SK-N-SH (cell line): ENCODE data around the gene PTPRF. TPM values are rescaled to one million over a fixed set of nuclear protein-coding genes. Genes with fewer than 3 reads are reported as not detected.

Source experiments
- CTCF ChIA-PET: fragments of 300-600, 350-600 bp; formaldehyde crosslinking; extraction: SDS; loops from one replicate; lab custom pipeline; 2021; lab: Yijun Ruan, JAX
- POLR2A ChIA-PET: fragments of 350-600 bp; sonication (Branson Sonifier 250); formaldehyde crosslinking; extraction: SDS; loops from one replicate; lab custom pipeline; 2020; ENCODE audit warnings: antibody characterized with exemption, inconsistent platforms; lab: Yijun Ruan, JAX
- DNase-seq: peaks from one replicate; pipeline ENCODE4 v3.0.0; 2012
- H2AFZ ChIP-seq: fragments of 200-600 bp; sonication (generic); 2 replicates; pipeline ENCODE4 v1.8.1; 2016; ENCODE audit warnings: antibody characterized with exemption, mild to moderate bottlenecking, low read depth
- H3F3A ChIP-seq: fragments of 200-600 bp; sonication (generic); replicated peaks from 2 replicates; pipeline ENCODE3; 2016; ENCODE audit warnings: antibody characterized with exemption, mild to moderate bottlenecking; ENCODE audit not compliant: insufficient read depth
- H3K27ac ChIP-seq, 2 experiments: fragments of 200-500 bp in 1 of 2; fragments of 200-600 bp in 1 of 2; sonication (Bioruptor generic) in 1 of 2; sonication (generic), shearing (Covaris generic) in 1 of 2; 2 replicates each; pipeline versions ENCODE4 v1.5.1 to v1.6.1; 2014 to 2016; ENCODE audit warnings: low read depth in 2 of 2, inconsistent platforms in 1 of 2, low read length in 1 of 2, mild to moderate bottlenecking in 1 of 2, mixed read lengths in 1 of 2
- H3K27me3 ChIP-seq: fragments of 200-600 bp; sonication (generic), shearing (Covaris generic); 2 replicates; pipeline ENCODE4 v1.6.1; 2016; ENCODE audit warnings: mixed run types; ENCODE audit not compliant: insufficient read depth
- H3K36me3 ChIP-seq, 2 experiments: fragments of 200-500 bp in 1 of 2; fragments of 200-600 bp in 1 of 2; sonication (Bioruptor generic) in 1 of 2; sonication (generic) in 1 of 2; replicated peaks in 1 of 2; 2 replicates each; pipeline versions ENCODE3 to v1.5.1; 2014 to 2016; ENCODE audit warnings: low read length in 1 of 2, mild to moderate bottlenecking in 1 of 2; ENCODE audit not compliant: insufficient read depth in 2 of 2, control insufficient read depth in 1 of 2
- H3K4me1 ChIP-seq, 2 experiments: fragments of 200-500 bp in 1 of 2; fragments of 200-600 bp in 1 of 2; sonication (Bioruptor generic) in 1 of 2; sonication (generic), shearing (Covaris generic) in 1 of 2; 2 replicates each; pipeline versions ENCODE4 v1.5.1 to v1.6.1; 2014 to 2016; ENCODE audit warnings: low read depth in 1 of 2, low read length in 1 of 2, mixed run types in 1 of 2; ENCODE audit not compliant: insufficient read depth in 2 of 2, control insufficient read depth in 1 of 2
- H3K4me2 ChIP-seq: fragments of 200-600 bp; sonication (generic), shearing (Covaris generic); 2 replicates; pipeline ENCODE4 v1.6.1; 2017; ENCODE audit warnings: mixed run types
- H3K4me3 ChIP-seq, 2 experiments: fragments of 200-500 bp in 1 of 2; fragments of 200-600 bp in 1 of 2; sonication (Bioruptor generic) in 1 of 2; sonication (generic), shearing (Covaris generic) in 1 of 2; 2 replicates each; pipeline versions ENCODE4 v1.5.1 to v1.8.1; 2014 to 2016; ENCODE audit warnings: low read depth in 2 of 2, inconsistent platforms in 1 of 2, low read length in 1 of 2, mild to moderate bottlenecking in 1 of 2, mixed read lengths in 1 of 2, moderate library complexity in 1 of 2
- H3K79me2 ChIP-seq: fragments of 200-600 bp; sonication (generic); 2 replicates; pipeline ENCODE4 v1.8.1; 2017; ENCODE audit warnings: mild to moderate bottlenecking; ENCODE audit not compliant: insufficient read depth
- H3K9ac ChIP-seq: fragments of 200-600 bp; sonication (generic); 2 replicates; pipeline ENCODE4 v1.6.1; 2017; ENCODE audit warnings: mixed run types
- H3K9me2 ChIP-seq: fragments of 200-600 bp; sonication (generic); 2 replicates; pipeline ENCODE4 v1.6.1; 2017; ENCODE audit warnings: mixed run types
- H3K9me3 ChIP-seq: fragments of 200-600 bp; sonication (generic); 2 replicates; pipeline ENCODE4 v1.6.1; 2017; ENCODE audit warnings: mixed run types, mild to moderate bottlenecking, moderate library complexity
- H4K20me1 ChIP-seq: fragments of 200-600 bp; sonication (generic); 2 replicates; pipeline ENCODE4 v1.6.1; 2017; ENCODE audit warnings: mild to moderate bottlenecking, mixed run types; ENCODE audit not compliant: insufficient read depth
- CHD2 ChIP-seq: fragments of 150-350 bp; IDR thresholded peaks from 2 replicates; pipeline ENCODE4 v1.6.1; 2018; ENCODE audit warnings: low read length; ENCODE audit not compliant: partially characterized antibody
- ELF1 ChIP-seq: IDR thresholded peaks from 2 replicates; pipeline ENCODE4 v1.4.0; 2012
- EP300 ChIP-seq, 2 experiments: IDR thresholded peaks; 2 replicates each; pipeline versions ENCODE4 v1.4.0 to v1.6.1; 2012; ENCODE audit warnings: borderline replicate concordance in 1 of 2, low read depth in 1 of 2, low read length in 1 of 2
- FOSL2 ChIP-seq: IDR thresholded peaks from 2 replicates; pipeline ENCODE4 v1.4.0; 2012; ENCODE audit warnings: low read depth, mild to moderate bottlenecking, moderate library complexity, borderline replicate concordance
- FOXJ3 ChIP-seq: sonication (generic); formaldehyde crosslinking; IDR thresholded peaks from 2 replicates; pipeline ENCODE4 v1.5.1; 2020; ENCODE audit warnings: mild to moderate bottlenecking, missing genetic modification reagents
- GABPA ChIP-seq: IDR thresholded peaks from 2 replicates; pipeline ENCODE4 v1.4.0; 2012; ENCODE audit warnings: low read depth, mild to moderate bottlenecking
- IRF3 ChIP-seq: fragments of 150-350 bp; IDR thresholded peaks from 2 replicates; pipeline ENCODE4 v1.6.1; 2016; ENCODE audit warnings: mild to moderate bottlenecking, low read depth, low read length
- JUND ChIP-seq: IDR thresholded peaks from 2 replicates; pipeline ENCODE4 v1.4.0; 2012
- MAX ChIP-seq: IDR thresholded peaks from 2 replicates; pipeline ENCODE4 v1.4.0; 2012; ENCODE audit warnings: low read depth
- MEF2A ChIP-seq: IDR thresholded peaks from 2 replicates; pipeline ENCODE4 v1.4.0; 2012; ENCODE audit warnings: low read depth, borderline replicate concordance
- MXI1 ChIP-seq: IDR thresholded peaks from 2 replicates; pipeline ENCODE4 v1.6.1; 2012; ENCODE audit warnings: mild to moderate bottlenecking, low read depth, low read length, improper control_type of control experiment
- NFIC ChIP-seq: IDR thresholded peaks from 2 replicates; pipeline ENCODE4 v1.4.0; 2012; ENCODE audit warnings: borderline replicate concordance
- NRF1 ChIP-seq: IDR thresholded peaks from 2 replicates; pipeline ENCODE4 v1.6.1; 2012; ENCODE audit warnings: low read depth, mild to moderate bottlenecking, low read length
- RCOR1 ChIP-seq: fragments of 150-350 bp; IDR thresholded peaks from 2 replicates; pipeline ENCODE4 v1.6.1; 2017; ENCODE audit warnings: antibody characterized with exemption, low read length
- REST ChIP-seq: IDR thresholded peaks from 2 replicates; pipeline ENCODE4 v1.6.1; 2012; ENCODE audit warnings: mild to moderate bottlenecking, low read depth, low read length, moderate library complexity
- RXRA ChIP-seq: IDR thresholded peaks from 2 replicates; pipeline ENCODE4 v1.4.0; 2012; ENCODE audit warnings: low read depth, mild to moderate bottlenecking, borderline replicate concordance
- TAF1 ChIP-seq: IDR thresholded peaks from 2 replicates; pipeline ENCODE4 v1.6.1; 2012; ENCODE audit warnings: low read depth, mild to moderate bottlenecking, low read length, moderate library complexity, borderline replicate concordance
- TCF12 ChIP-seq: IDR thresholded peaks from 2 replicates; pipeline ENCODE4 v1.4.0; 2012
- USF1 ChIP-seq: IDR thresholded peaks from 2 replicates; pipeline ENCODE4 v1.4.0; 2012; ENCODE audit warnings: low read depth, borderline replicate concordance
- USF2 ChIP-seq: fragments of 150-350 bp; IDR thresholded peaks from 2 replicates; pipeline ENCODE4 v1.6.1; 2017; ENCODE audit warnings: antibody characterized with exemption, low read length, low read depth, borderline replicate concordance
- YY1 ChIP-seq: IDR thresholded peaks from 2 replicates; pipeline ENCODE4 v1.4.0; 2012; ENCODE audit warnings: low read depth, mild to moderate bottlenecking
- ZBTB33 ChIP-seq: IDR thresholded peaks from 2 replicates; pipeline ENCODE4 v1.4.0; 2012; ENCODE audit warnings: low read depth, borderline replicate concordance
- WGBS: methylation state at CpG from one replicate; pipeline ENCODE4 v1.1.6; 2017; ENCODE audit warnings: low lambda C conversion rate; 5-methylcytosine and 5-hydroxymethylcytosine counted together
- polyA plus RNA-seq, 3 experiments: library from polyadenylated mRNA; depleted of rRNA; stranded (reverse); fragments of >200 nt; gene quantifications; 2 replicates each; pipeline ENCODE4 v1.2.3, GENCODE V29; 2012

PTPRF gene
- polyA plus RNA-seq, 1 of the 3 experiments (the other 2 are of a cell fraction) = 72.7 TPM

GRCh38 chr1:43650310-43651085 lies 119.8 kb downstream of the PTPRF start:
- H3K79me2 ChIP-seq = peaks cover 49% of the 10 kb centered on the region
- H4K20me1 ChIP-seq = peaks cover 35% of the 10 kb centered on the region
- ChIA-PET POLR2A (interaction anchor here (0.5 to 1.9 kb wide), 23 partner anchors 10 to 284 kb away, joined by 3 to 11 read pairs (median 4); partner anchors contain the start of genes MED8, PTPRF, ST3GAL3 and SZT2), CTCF (interaction anchor here (0.7 to 2.3 kb wide), 14 partner anchors 8 to 424 kb away, joined by 3 to 16 read pairs (median 4); partner anchors contain the start of gene PTPRF)
- peak overlapping the region; percentile 89 to 98 for H3K27ac ChIP-seq
- H3K9me2 ChIP-seq = no peaks in the 10 kb centered on the region
- peak overlapping the region; percentile 98 for H3K4me2 ChIP-seq
- WGBS = 3% methylated on average over 19 of the region's 33 CpGs
- peaks cover 21 to 27% of the 10 kb centered on the region in 2 experiments for H3K36me3 ChIP-seq
- H3K9ac ChIP-seq = peak overlapping the region; percentile 83
- no peaks in the 10 kb centered on the region for H3K27me3 ChIP-seq
- H2AFZ ChIP-seq = peak overlapping the region; percentile 73
- DNase-seq = peak; percentile 99
- peaks cover 8% of the 10 kb centered on the region for H3F3A ChIP-seq
- peak overlapping the region; percentile 85 to 92 for H3K4me3 ChIP-seq
- no peaks in the 10 kb centered on the region for H3K9me3 ChIP-seq
- H3K4me1 ChIP-seq = peaks cover 0 to 10% of the 10 kb centered on the region in 2 experiments; a peak in 2 of 4 replicates
- TF ChIP-seq NFIC (no peak; the same call in 1 of the 2 replicates), JUND (no peak), CHD2 (peak; percentile 94), NRF1 (no peak), TCF12 (no peak), USF1 (peak; percentile 15; the same call in 1 of the 2 replicates), MEF2A (no peak), FOXJ3 (CRISPR knock-in tag) (no peak), USF2 (no peak), RCOR1 (no peak), RXRA (no peak), IRF3 (peak; percentile 54; the same call in 1 of the 2 replicates), ELF1 (0 out of 2 replicates have a peak, but pooled peaks have one; percentile 11), MAX (peak; percentile 53), REST (peak; percentile 62; the same call in 1 of the 2 replicates), ZBTB33 (no peak), GABPA (peak; percentile 34), TAF1 (peak; percentile 88), FOSL2 (no peak), MXI1 (0 out of 2 replicates have a peak, but pooled peaks have one; percentile 17), YY1 (no peak), EP300 (IDR thresholded peaks at IDR 0.05; ENCODE audit: borderline replicate concordance in 1 of 2, low read depth in 1 of 2, low read length in 1 of 2) (no peak)
